ENCODE results near the gene SLC44A2.

DNA sequence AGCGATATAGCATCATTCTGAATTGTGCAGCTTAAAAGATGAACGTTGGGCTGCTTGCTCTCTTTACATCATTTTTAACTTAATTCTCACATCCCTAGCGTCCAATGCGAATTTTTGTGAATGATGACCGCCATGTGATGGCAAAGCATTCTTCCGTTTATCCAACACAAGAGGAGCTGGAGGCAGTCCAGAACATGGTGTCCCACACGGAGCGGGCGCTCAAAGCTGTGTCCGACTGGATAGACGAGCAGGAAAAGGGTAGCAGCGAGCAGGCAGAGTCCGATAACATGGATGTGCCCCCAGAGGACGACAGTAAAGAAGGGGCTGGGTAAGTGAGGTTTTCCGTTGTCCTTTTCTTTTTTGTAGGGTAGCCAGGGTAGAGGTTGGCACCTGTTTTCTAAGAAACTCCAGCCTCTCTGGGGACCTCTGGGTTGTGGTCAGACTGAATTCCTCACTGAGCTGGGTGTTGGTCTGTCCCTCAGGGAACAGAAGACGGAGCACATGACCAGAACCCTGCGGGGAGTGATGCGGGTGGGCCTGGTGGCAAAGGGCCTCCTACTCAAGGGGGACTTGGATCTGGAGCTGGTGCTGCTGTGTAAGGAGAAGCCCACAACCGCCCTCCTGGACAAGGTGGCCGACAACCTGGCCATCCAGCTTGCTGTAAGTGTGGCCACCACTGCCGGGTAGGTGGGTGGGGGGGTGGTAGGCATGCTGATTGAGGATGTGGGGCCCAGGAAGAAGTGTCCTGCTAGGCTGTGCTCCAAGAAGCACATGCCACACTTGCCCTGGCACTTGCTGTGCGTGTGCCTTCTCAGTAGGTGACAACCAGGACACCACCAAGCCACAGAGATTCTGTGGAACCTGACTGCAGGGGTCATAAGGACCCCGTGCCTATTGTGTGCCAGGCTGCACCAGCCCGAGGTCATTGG, 45.8 kb downstream of the SLC44A2 start:
- TF ChIP-seq, protein P1, sequence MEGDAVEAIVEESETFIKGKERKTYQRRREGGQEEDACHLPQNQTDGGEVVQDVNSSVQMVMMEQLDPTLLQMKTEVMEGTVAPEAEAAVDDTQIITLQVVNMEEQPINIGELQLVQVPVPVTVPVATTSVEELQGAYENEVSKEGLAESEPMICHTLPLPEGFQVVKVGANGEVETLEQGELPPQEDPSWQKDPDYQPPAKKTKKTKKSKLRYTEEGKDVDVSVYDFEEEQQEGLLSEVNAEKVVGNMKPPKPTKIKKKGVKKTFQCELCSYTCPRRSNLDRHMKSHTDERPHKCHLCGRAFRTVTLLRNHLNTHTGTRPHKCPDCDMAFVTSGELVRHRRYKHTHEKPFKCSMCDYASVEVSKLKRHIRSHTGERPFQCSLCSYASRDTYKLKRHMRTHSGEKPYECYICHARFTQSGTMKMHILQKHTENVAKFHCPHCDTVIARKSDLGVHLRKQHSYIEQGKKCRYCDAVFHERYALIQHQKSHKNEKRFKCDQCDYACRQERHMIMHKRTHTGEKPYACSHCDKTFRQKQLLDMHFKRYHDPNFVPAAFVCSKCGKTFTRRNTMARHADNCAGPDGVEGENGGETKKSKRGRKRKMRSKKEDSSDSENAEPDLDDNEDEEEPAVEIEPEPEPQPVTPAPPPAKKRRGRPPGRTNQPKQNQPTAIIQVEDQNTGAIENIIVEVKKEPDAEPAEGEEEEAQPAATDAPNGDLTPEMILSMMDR (IDR thresholded peaks at IDR 0.05), result no peak
- TF ChIP-seq POLR2A (IDR thresholded peaks at IDR 0.05), result no peak
